DOHH2 (cell line): ENCODE data around the gene SLC30A10.

Experiments used
- H3F3A ChIP-seq: fragments of 200-600 bp; sonication (generic), shearing (Covaris generic); 2 replicates; pipeline ENCODE4 v1.6.0; 2016; ENCODE audit warnings: antibody characterized with exemption, mild to moderate bottlenecking; ENCODE audit not compliant: control insufficient read depth, insufficient read depth
- H3K27ac ChIP-seq: fragments of 200-600 bp; sonication (generic); 2 replicates; pipeline ENCODE4 v1.5.1; 2014; ENCODE audit warnings: low read depth, mild to moderate bottlenecking, low read length, moderate library complexity
- H3K27me3 ChIP-seq: fragments of 200-600 bp; sonication (generic); 2 replicates; pipeline ENCODE4 v1.6.1; 2014; ENCODE audit warnings: mild to moderate bottlenecking, low read length, mixed read lengths; ENCODE audit not compliant: control insufficient read depth
- H3K36me3 ChIP-seq: fragments of 200-600 bp; sonication (generic); 2 replicates; pipeline ENCODE4 v1.6.1; 2014; ENCODE audit warnings: mild to moderate bottlenecking, low read length, moderate library complexity, mixed read lengths; ENCODE audit not compliant: control insufficient read depth
- H3K4me1 ChIP-seq: fragments of 200-600 bp; sonication (generic); 2 replicates; pipeline ENCODE4 v1.6.1; 2014; ENCODE audit warnings: mild to moderate bottlenecking, low read length, mixed read lengths; ENCODE audit not compliant: control insufficient read depth
- H3K4me2 ChIP-seq: fragments of 200-600 bp; sonication (generic); 2 replicates; pipeline ENCODE4 v1.6.0; 2014; ENCODE audit warnings: mild to moderate bottlenecking, low read length, moderate library complexity
- H3K4me3 ChIP-seq: fragments of 200-600 bp; sonication (generic); 2 replicates; pipeline ENCODE4 v1.5.1; 2014; ENCODE audit warnings: mild to moderate bottlenecking, low read length, mixed read lengths
- H3K79me2 ChIP-seq: fragments of 200-600 bp; sonication (generic); 2 replicates; pipeline ENCODE4 v1.6.1; 2014; ENCODE audit warnings: mild to moderate bottlenecking, low read length, mixed read lengths; ENCODE audit not compliant: control insufficient read depth
- H3K9me2 ChIP-seq: fragments of 200-600 bp; sonication (generic); replicated peaks from 2 replicates; pipeline ENCODE4 v1.6.1; 2014; ENCODE audit warnings: mild to moderate bottlenecking, low read length, mixed read lengths; ENCODE audit not compliant: control insufficient read depth
- H3K9me3 ChIP-seq: fragments of 200-600 bp; sonication (generic); 2 replicates; pipeline ENCODE4 v1.6.1; 2014; ENCODE audit warnings: antibody characterized with exemption, low read length, mixed read lengths; ENCODE audit not compliant: control insufficient read depth, insufficient read depth
- H4K20me1 ChIP-seq: fragments of 200-600 bp; sonication (generic); 2 replicates; pipeline ENCODE4 v1.6.0; 2014; ENCODE audit warnings: low read depth, mild to moderate bottlenecking, antibody characterized with exemption, low read length, moderate library complexity; ENCODE audit not compliant: control insufficient read depth, insufficient read depth
- EZH2phosphoT487 ChIP-seq: fragments of 200-600 bp; sonication (generic); IDR thresholded peaks from 2 replicates; pipeline ENCODE4 v1.6.1; 2017; ENCODE audit warnings: borderline replicate concordance, mild to moderate bottlenecking, antibody characterized with exemption, low read length, moderate library complexity, mixed read lengths
- TF ChIP-seq, protein P1 (sequence below): fragments of 200-600 bp; sonication (generic); IDR thresholded peaks from one replicate; pipeline ENCODE4 v1.5.1; 2014; ENCODE audit warnings: antibody characterized with exemption, mild to moderate bottlenecking, low read depth, low read length; ENCODE audit not compliant: poor library complexity, severe bottlenecking

SLC30A10 gene

DNA sequence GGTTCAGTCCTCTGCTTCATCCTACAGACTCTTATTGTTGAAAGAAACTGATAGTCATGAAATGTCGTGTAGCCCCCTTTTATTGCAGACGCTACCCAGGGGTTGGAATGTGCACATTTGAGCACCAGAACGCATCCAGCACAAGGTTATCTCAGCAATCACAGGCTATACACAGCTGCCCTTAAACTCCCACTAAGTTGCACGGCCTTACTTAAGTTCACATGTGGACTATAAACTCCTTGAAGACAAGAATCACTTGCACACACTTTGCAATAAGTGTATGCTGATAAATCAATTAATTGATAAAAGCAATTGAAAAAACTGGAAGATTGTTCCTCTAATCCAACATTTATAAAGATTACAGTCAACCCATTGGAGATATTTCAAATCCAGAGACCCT, 18.9 kb downstream of the SLC30A10 start:
- no peak overlapping the region for H3K4me2 ChIP-seq
- no peaks in the 10 kb centered on the region for H4K20me1 ChIP-seq
- no peaks in the 10 kb centered on the region for H3K4me1 ChIP-seq
- no peaks in the 10 kb centered on the region for H3K36me3 ChIP-seq
- no peaks in the 10 kb centered on the region for H3K9me2 ChIP-seq
- no peak overlapping the region for H3K4me3 ChIP-seq
- TF ChIP-seq, protein P1, sequence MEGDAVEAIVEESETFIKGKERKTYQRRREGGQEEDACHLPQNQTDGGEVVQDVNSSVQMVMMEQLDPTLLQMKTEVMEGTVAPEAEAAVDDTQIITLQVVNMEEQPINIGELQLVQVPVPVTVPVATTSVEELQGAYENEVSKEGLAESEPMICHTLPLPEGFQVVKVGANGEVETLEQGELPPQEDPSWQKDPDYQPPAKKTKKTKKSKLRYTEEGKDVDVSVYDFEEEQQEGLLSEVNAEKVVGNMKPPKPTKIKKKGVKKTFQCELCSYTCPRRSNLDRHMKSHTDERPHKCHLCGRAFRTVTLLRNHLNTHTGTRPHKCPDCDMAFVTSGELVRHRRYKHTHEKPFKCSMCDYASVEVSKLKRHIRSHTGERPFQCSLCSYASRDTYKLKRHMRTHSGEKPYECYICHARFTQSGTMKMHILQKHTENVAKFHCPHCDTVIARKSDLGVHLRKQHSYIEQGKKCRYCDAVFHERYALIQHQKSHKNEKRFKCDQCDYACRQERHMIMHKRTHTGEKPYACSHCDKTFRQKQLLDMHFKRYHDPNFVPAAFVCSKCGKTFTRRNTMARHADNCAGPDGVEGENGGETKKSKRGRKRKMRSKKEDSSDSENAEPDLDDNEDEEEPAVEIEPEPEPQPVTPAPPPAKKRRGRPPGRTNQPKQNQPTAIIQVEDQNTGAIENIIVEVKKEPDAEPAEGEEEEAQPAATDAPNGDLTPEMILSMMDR: no peak
- TF ChIP-seq EZH2phosphoT487: no peak
- H3K79me2 ChIP-seq: no peaks in the 10 kb centered on the region
- no peaks in the 10 kb centered on the region for H3K9me3 ChIP-seq
- no peaks in the 10 kb centered on the region for H3K27me3 ChIP-seq
- H3K27ac ChIP-seq: no peak overlapping the region
- no peaks in the 10 kb centered on the region for H3F3A ChIP-seq

GRCh38 chr1:219908170-219908569, 20.2 kb downstream of the SLC30A10 start:
- Histone ChIP-seq H3F3A (no peaks in the 10 kb centered on the region), H3K4me3 (no peak overlapping the region), H3K4me2 (no peak overlapping the region), H3K9me3 (no peaks in the 10 kb centered on the region), H3K79me2 (no peaks in the 10 kb centered on the region), H3K36me3 (no peaks in the 10 kb centered on the region), H3K9me2 (no peaks in the 10 kb centered on the region), H4K20me1 (no peaks in the 10 kb centered on the region), H3K4me1 (no peaks in the 10 kb centered on the region), H3K27ac (no peak overlapping the region), H3K27me3 (no peaks in the 10 kb centered on the region)
- TF ChIP-seq, protein P1: no peak
- no peak for TF ChIP-seq EZH2phosphoT487

DNA sequence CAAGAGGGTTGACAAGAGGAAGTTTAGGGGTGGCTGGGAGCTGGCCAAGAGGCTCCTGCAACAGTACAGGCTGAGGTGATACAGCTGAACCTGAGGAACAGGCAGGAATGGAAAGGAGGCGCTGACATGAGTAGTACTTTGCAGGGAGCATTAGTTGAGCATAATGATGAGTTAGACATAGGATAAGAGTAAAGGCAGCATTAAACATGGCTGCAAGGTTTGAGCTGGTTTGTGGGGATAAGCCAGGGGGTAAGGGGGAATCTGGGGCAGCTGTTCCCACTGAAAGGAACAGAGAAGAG, 20.6 kb downstream of the SLC30A10 start:
- Histone ChIP-seq H3K27ac (no peak overlapping the region), H3K9me3 (no peaks in the 10 kb centered on the region), H3K9me2 (no peaks in the 10 kb centered on the region), H4K20me1 (no peaks in the 10 kb centered on the region), H3K4me3 (no peak overlapping the region), H3K4me1 (no peaks in the 10 kb centered on the region), H3K79me2 (no peaks in the 10 kb centered on the region), H3K27me3 (no peaks in the 10 kb centered on the region), H3K36me3 (no peaks in the 10 kb centered on the region), H3F3A (no peaks in the 10 kb centered on the region), H3K4me2 (no peak overlapping the region)
- no peak for TF ChIP-seq EZH2phosphoT487
- TF ChIP-seq, protein P1: no peak
